ENCODE results near the gene PCBP3.
"Not testable (repeated sequence)": the region's sequence is repeated elsewhere in the genome, so short reads cannot be mapped to it uniquely, and the experiment has no call there.

Gene PCBP3

GRCh38 chr21:45698493-45699184, 55.1 kb downstream of the PCBP3 start:
- no peak for DNase-seq

GRCh38 chr21:45699251-45699942, 55.9 kb downstream of the PCBP3 start:
- no peak for DNase-seq

- DNase-seq, result no peak
Observed at GRCh38 chr21:45699966-45700365, 56.4 kb downstream of the PCBP3 start.

GRCh38 chr21:45700461-45700860, 56.9 kb downstream of the PCBP3 start:
- no peak for DNase-seq

GRCh38 chr21:45704311-45705108, 61.0 kb downstream of the PCBP3 start:
- DNase-seq, result no peak

GRCh38 chr21:45706299-45706698, 62.8 kb downstream of the PCBP3 start:
- no peak for DNase-seq

GRCh38 chr21:45709173-45709572, 65.6 kb downstream of the PCBP3 start:
- no peak for DNase-seq

GRCh38 chr21:45709696-45710268, 66.3 kb downstream of the PCBP3 start:
- no peak for DNase-seq

- not testable (repeated sequence) for DNase-seq
Observed at GRCh38 chr21:45710306-45710705, 66.8 kb downstream of the PCBP3 start.

GRCh38 chr21:45713613-45714012, 70.1 kb downstream of the PCBP3 start:
- DNase-seq, result no peak

- DNase-seq, result no peak
Observed at GRCh38 chr21:45715441-45715840, 71.9 kb downstream of the PCBP3 start.

GRCh38 chr21:45718413-45718812, 74.9 kb downstream of the PCBP3 start:
- DNase-seq, result no peak

GRCh38 chr21:45719177-45719802, 75.8 kb downstream of the PCBP3 start:
- no peak for DNase-seq

- DNase-seq, result not testable (repeated sequence)
Observed at GRCh38 chr21:45720204-45720603, 76.7 kb downstream of the PCBP3 start.

GRCh38 chr21:45721671-45722070, 78.1 kb downstream of the PCBP3 start:
- DNase-seq, result no peak

GRCh38 chr21:45723049-45723958, 79.8 kb downstream of the PCBP3 start:
- no peak for DNase-seq

- no peak for DNase-seq
Observed at GRCh38 chr21:45724345-45724961, 80.9 kb downstream of the PCBP3 start.

GRCh38 chr21:45724994-45725843, 81.7 kb downstream of the PCBP3 start:
- no peak for DNase-seq

GRCh38 chr21:45725844-45726200, 82.3 kb downstream of the PCBP3 start:
- DNase-seq, result no peak

GRCh38 chr21:45726438-45726837, 82.9 kb downstream of the PCBP3 start:
- DNase-seq, result no peak
